ENCODE measurements around the gene OLIG3.

OLIG3 gene

GRCh38 chr6:137495703-137496336, 1.6 kb upstream of the OLIG3 start:
- peak; percentile 39 to 49 (median 45) for DNase-seq

GRCh38 chr6:137494988-137495702, 951 bp upstream of the OLIG3 start:
- DNase-seq = peak in 1 of 3 donors; percentile 29

- no peak for DNase-seq
These were observed 766 bp downstream of the OLIG3 start for GRCh38 chr6:137493218-137494038.

GRCh38 chr6:137492289-137493217, 1.6 kb downstream of the OLIG3 start:
- DNase-seq = no peak

GRCh38 chr6:137491478-137491877, 2.7 kb downstream of the OLIG3 start:
- no peak for DNase-seq

GRCh38 chr6:137490961-137491360, 3.2 kb downstream of the OLIG3 start:
- DNase-seq = no peak

- DNase-seq = no peak
These were observed 3.9 kb downstream of the OLIG3 start for GRCh38 chr6:137490006-137490905.

- no peak for DNase-seq
These were observed 4.9 kb downstream of the OLIG3 start for GRCh38 chr6:137489046-137490005.

GRCh38 chr6:137488150-137489045, 5.8 kb downstream of the OLIG3 start:
- DNase-seq = no peak

- no peak for DNase-seq
These were observed 6.4 kb downstream of the OLIG3 start for GRCh38 chr6:137487869-137488149.

- no peak for DNase-seq
These were observed 6.9 kb downstream of the OLIG3 start for GRCh38 chr6:137487181-137487868.

- DNase-seq = no peak
These were observed 7.8 kb downstream of the OLIG3 start for GRCh38 chr6:137486416-137486815.

- no peak for DNase-seq
These were observed 13.8 kb downstream of the OLIG3 start for GRCh38 chr6:137480431-137480830.

GRCh38 chr6:137475103-137475502, 19.1 kb downstream of the OLIG3 start:
- DNase-seq = no peak

GRCh38 chr6:137473598-137473997, 20.6 kb downstream of the OLIG3 start:
- DNase-seq = no peak

GRCh38 chr6:137472641-137473137, 21.5 kb downstream of the OLIG3 start:
- no peak for DNase-seq

GRCh38 chr6:137471986-137472385, 22.2 kb downstream of the OLIG3 start:
- DNase-seq = no peak

GRCh38 chr6:137471497-137471896, 22.7 kb downstream of the OLIG3 start:
- DNase-seq = no peak

- no peak for DNase-seq
These were observed 27.0 kb downstream of the OLIG3 start for GRCh38 chr6:137467211-137467610.
